Measurements from ENCODE around the gene RGS6.

Gene RGS6

GRCh38 chr14:72472845-72473244 is 540.6 kb downstream of the RGS6 start:
- DNase-seq = no peak

GRCh38 chr14:72476657-72477499 is 544.6 kb downstream of the RGS6 start:
- DNase-seq = peak; percentile 90

- peak; percentile 68 for DNase-seq
Observed at GRCh38 chr14:72477578-72477977, 545.3 kb downstream of the RGS6 start.

GRCh38 chr14:72478471-72478893 is 546.3 kb downstream of the RGS6 start:
- peak; percentile 28 for DNase-seq

- DNase-seq = peak; percentile 87
Observed at GRCh38 chr14:72479461-72479931, 547.3 kb downstream of the RGS6 start.

GRCh38 chr14:72480464-72481243 is 548.4 kb downstream of the RGS6 start:
- DNase-seq = peak; percentile 13

GRCh38 chr14:72483311-72483710 is 551.1 kb downstream of the RGS6 start:
- DNase-seq = no peak

GRCh38 chr14:72485695-72486094 is 553.5 kb downstream of the RGS6 start:
- no peak for DNase-seq

GRCh38 chr14:72488514-72488913 is 556.3 kb downstream of the RGS6 start:
- no peak for DNase-seq

GRCh38 chr14:72492196-72492595 is 560.0 kb downstream of the RGS6 start:
- DNase-seq = no peak

- no peak for DNase-seq
Observed at GRCh38 chr14:72495668-72496067, 563.4 kb downstream of the RGS6 start.

- no peak for DNase-seq
Observed at GRCh38 chr14:72498646-72499045, 566.4 kb downstream of the RGS6 start.

- no peak for DNase-seq
Observed at GRCh38 chr14:72499746-72500145, 567.5 kb downstream of the RGS6 start.

- no peak for DNase-seq
Observed at GRCh38 chr14:72500234-72500838, 568.1 kb downstream of the RGS6 start.

- DNase-seq = no peak
Observed at GRCh38 chr14:72501439-72501838, 569.2 kb downstream of the RGS6 start.

GRCh38 chr14:72503271-72503670 is 571.0 kb downstream of the RGS6 start:
- DNase-seq = no peak

GRCh38 chr14:72503696-72504368 is 571.6 kb downstream of the RGS6 start:
- DNase-seq = no peak

GRCh38 chr14:72510566-72510965 is 578.3 kb downstream of the RGS6 start:
- DNase-seq = no peak

GRCh38 chr14:72512281-72512680 is 580.1 kb downstream of the RGS6 start:
- DNase-seq = no peak

GRCh38 chr14:72512925-72513324 is 580.7 kb downstream of the RGS6 start:
- no peak for DNase-seq

GRCh38 chr14:72513346-72513745 is 581.1 kb downstream of the RGS6 start:
- DNase-seq = no peak

GRCh38 chr14:72513965-72514659 is 581.9 kb downstream of the RGS6 start:
- DNase-seq = peak; percentile 13

All from RPMI8226 (cell line).